SK-N-SH treated with all-trans-retinoic acid at 6 μM for 48 hours (cell line): ENCODE measurements around the gene MAPK10.

Source experiments
- ARNTL ChIP-seq: fragments of 450-650 bp; formaldehyde crosslinking; IDR thresholded peaks from 2 replicates; pipeline ENCODE4 v1.5.0; 2020; ENCODE audit warnings: low read depth, mild to moderate bottlenecking, moderate library complexity, borderline replicate concordance
- PATZ1 ChIP-seq: fragments of 250-450 bp; sonication (Bioruptor Pico); IDR thresholded peaks from 2 replicates; pipeline ENCODE4 v1.8.0; 2020; ENCODE audit warnings: mild to moderate bottlenecking, moderate library complexity, borderline replicate concordance
- PPARA ChIP-seq: fragments of 250-450 bp; sonication (Bioruptor Pico); IDR thresholded peaks from 2 replicates; pipeline ENCODE4 v1.5.0; 2020; ENCODE audit warnings: mild to moderate bottlenecking, borderline replicate concordance
- TSHZ2 ChIP-seq: fragments of 250-450 bp; sonication (Bioruptor Pico); IDR thresholded peaks from 2 replicates; pipeline ENCODE4 v1.5.0; 2020; ENCODE audit warnings: mild to moderate bottlenecking, moderate library complexity
- ZFP30 ChIP-seq: fragments of 450-650 bp; formaldehyde crosslinking; IDR thresholded peaks from 2 replicates; pipeline ENCODE4 v1.5.0; 2022; ENCODE audit warnings: mild to moderate bottlenecking, moderate library complexity
- ZNF565 ChIP-seq: fragments of 450-650 bp; formaldehyde crosslinking; conservative IDR thresholded peaks from 2 replicates; pipeline ENCODE4 v1.5.0; 2020; ENCODE audit warnings: low read depth, mild to moderate bottlenecking, moderate library complexity
- ZNF8 ChIP-seq: fragments of 450-650 bp; formaldehyde crosslinking; IDR thresholded peaks from 2 replicates; pipeline ENCODE4 v1.5.0; 2020; ENCODE audit warnings: mild to moderate bottlenecking, moderate library complexity

- no peak for TF ChIP-seq PATZ1 (CRISPR knock-in tag)
- no peak for TF ChIP-seq TSHZ2 (CRISPR knock-in tag)
- TF ChIP-seq PPARA (CRISPR knock-in tag): no peak
- no peak for TF ChIP-seq ZNF565 (CRISPR knock-in tag)
- TF ChIP-seq ZNF8: no peak
- TF ChIP-seq ARNTL (CRISPR knock-in tag): no peak
- no peak for TF ChIP-seq ZFP30 (CRISPR knock-in tag)
Observed at GRCh38 chr4:86108137-86108536, 251.7 kb downstream of the MAPK10 start.
